ENCODE results near the gene DDX24.

DNA sequence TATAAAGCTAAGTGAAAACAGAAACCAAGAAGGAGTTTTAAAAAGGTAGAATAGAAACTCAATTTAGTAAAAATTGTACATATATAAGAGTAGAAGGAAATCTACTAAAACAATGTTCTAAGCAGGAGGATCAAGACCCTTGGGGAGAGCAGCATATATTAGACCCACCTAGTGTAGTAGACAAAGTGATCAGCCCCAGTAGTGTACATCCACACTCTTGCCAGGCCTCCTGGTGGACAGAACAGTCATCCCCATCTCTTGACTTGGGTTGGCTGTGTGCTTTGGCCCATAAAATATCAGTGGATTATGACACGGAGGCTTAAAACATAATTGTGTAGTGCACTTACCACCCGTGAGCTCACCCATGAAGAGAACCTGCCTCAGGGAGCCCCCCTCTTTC lies 65.8 kb downstream of the DDX24 start:
- TF ChIP-seq, protein P1, sequence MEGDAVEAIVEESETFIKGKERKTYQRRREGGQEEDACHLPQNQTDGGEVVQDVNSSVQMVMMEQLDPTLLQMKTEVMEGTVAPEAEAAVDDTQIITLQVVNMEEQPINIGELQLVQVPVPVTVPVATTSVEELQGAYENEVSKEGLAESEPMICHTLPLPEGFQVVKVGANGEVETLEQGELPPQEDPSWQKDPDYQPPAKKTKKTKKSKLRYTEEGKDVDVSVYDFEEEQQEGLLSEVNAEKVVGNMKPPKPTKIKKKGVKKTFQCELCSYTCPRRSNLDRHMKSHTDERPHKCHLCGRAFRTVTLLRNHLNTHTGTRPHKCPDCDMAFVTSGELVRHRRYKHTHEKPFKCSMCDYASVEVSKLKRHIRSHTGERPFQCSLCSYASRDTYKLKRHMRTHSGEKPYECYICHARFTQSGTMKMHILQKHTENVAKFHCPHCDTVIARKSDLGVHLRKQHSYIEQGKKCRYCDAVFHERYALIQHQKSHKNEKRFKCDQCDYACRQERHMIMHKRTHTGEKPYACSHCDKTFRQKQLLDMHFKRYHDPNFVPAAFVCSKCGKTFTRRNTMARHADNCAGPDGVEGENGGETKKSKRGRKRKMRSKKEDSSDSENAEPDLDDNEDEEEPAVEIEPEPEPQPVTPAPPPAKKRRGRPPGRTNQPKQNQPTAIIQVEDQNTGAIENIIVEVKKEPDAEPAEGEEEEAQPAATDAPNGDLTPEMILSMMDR (IDR thresholded peaks at IDR 0.05), result no peak
- TF ChIP-seq EP300 (IDR thresholded peaks at IDR 0.05), result no peak

All from suprapubic skin (tissue), 3 donors.